GM12891 (cell line): ENCODE measurements around the gene THSD4.

Experiments used
- DNase-seq: peaks from one replicate; pipeline ENCODE4 v3.0.0; 2011; ENCODE audit warnings: low spot score; ENCODE audit not compliant: insufficient read length
- FAIRE-seq: peaks from 2 replicates; lab custom pipeline; 2011; peaks lifted over from hg19 to GRCh38; lab: Jason Lieb, UNC
- PAX5 ChIP-seq: IDR thresholded peaks from 2 replicates; pipeline ENCODE4 v1.6.1; 2011; ENCODE audit warnings: low read length, moderate library complexity, mild to moderate bottlenecking; ENCODE audit not compliant: insufficient read depth, severe bottlenecking
- POLR2A ChIP-seq: IDR thresholded peaks from 2 replicates; pipeline ENCODE4 v1.6.1; 2011; ENCODE audit warnings: low read depth, low read length, control low read depth
- POLR2AphosphoS5 ChIP-seq: IDR thresholded peaks from 2 replicates; pipeline ENCODE4 v1.6.1; 2011; ENCODE audit warnings: low read depth, low read length, control low read depth
- POU2F2 ChIP-seq: IDR thresholded peaks from 2 replicates; pipeline ENCODE4 v1.6.1; 2011; ENCODE audit warnings: low read depth, mild to moderate bottlenecking, control low read depth, low read length, moderate library complexity
- SPI1 ChIP-seq: IDR thresholded peaks from 2 replicates; pipeline ENCODE4 v1.6.1; 2011; ENCODE audit warnings: low read depth, low read length, control low read depth
- TAF1 ChIP-seq: IDR thresholded peaks from 2 replicates; pipeline ENCODE4 v1.6.1; 2011; ENCODE audit warnings: low read depth, low read length, control low read depth

THSD4 gene

GRCh38 chr15:71511796-71512681, 396.8 kb downstream of the THSD4 start:
- no peak for FAIRE-seq
- TF ChIP-seq POLR2AphosphoS5 (no peak), PAX5 (no peak), POLR2A (no peak), POU2F2 (no peak), TAF1 (no peak), SPI1 (no peak)
- no peak for DNase-seq

GRCh38 chr15:71512682-71513006, 397.4 kb downstream of the THSD4 start:
- TF ChIP-seq POLR2A (no peak), POU2F2 (no peak), POLR2AphosphoS5 (no peak), TAF1 (no peak), SPI1 (no peak), PAX5 (no peak)
- DNase-seq, result no peak
- FAIRE-seq, result no peak

- TF ChIP-seq POLR2AphosphoS5 (no peak), POLR2A (no peak), POU2F2 (no peak), PAX5 (no peak), TAF1 (no peak), SPI1 (no peak)
- no peak for DNase-seq
- FAIRE-seq, result no peak
Measured at GRCh38 chr15:71515375-71516186, 400.3 kb downstream of the THSD4 start.

- DNase-seq, result no peak
- no peak for FAIRE-seq
- no peak for TF ChIP-seq SPI1
- TF ChIP-seq TAF1, result no peak
- no peak for TF ChIP-seq PAX5
- TF ChIP-seq POLR2A, result no peak
- TF ChIP-seq POLR2AphosphoS5, result no peak
- TF ChIP-seq POU2F2, result no peak
Measured at GRCh38 chr15:71517751-71518150, 402.5 kb downstream of the THSD4 start.

GRCh38 chr15:71518661-71519060, 403.4 kb downstream of the THSD4 start:
- TF ChIP-seq POLR2A (no peak), SPI1 (no peak), POLR2AphosphoS5 (no peak)
- FAIRE-seq, result no peak
- no peak for DNase-seq

- no peak for FAIRE-seq
- no peak for DNase-seq
Measured at GRCh38 chr15:71526060-71526820, 411.0 kb downstream of the THSD4 start.

GRCh38 chr15:71529361-71529760, 414.1 kb downstream of the THSD4 start:
- FAIRE-seq (no peak), DNase-seq (no peak)
- TF ChIP-seq POLR2AphosphoS5 (no peak), POLR2A (no peak), POU2F2 (no peak), TAF1 (no peak), SPI1 (no peak), PAX5 (no peak)

More at GRCh38 chr15:71526060-71526820, 411.0 kb downstream of the THSD4 start:
- TF ChIP-seq POU2F2 (no peak), POLR2A (no peak), SPI1 (no peak), PAX5 (no peak), POLR2AphosphoS5 (no peak), TAF1 (no peak)

GRCh38 chr15:71530116-71530515, 414.8 kb downstream of the THSD4 start:
- no peak for TF ChIP-seq SPI1
- TF ChIP-seq POU2F2, result no peak
- no peak for TF ChIP-seq POLR2A
- TF ChIP-seq POLR2AphosphoS5, result no peak
- TF ChIP-seq PAX5, result no peak
- no peak for TF ChIP-seq TAF1
- no peak for DNase-seq
- FAIRE-seq, result no peak

- FAIRE-seq (no peak), DNase-seq (no peak)
- TF ChIP-seq POLR2AphosphoS5 (no peak), POLR2A (no peak), SPI1 (no peak), PAX5 (no peak), POU2F2 (no peak), TAF1 (no peak)
Measured at GRCh38 chr15:71532994-71533393, 417.7 kb downstream of the THSD4 start.
